ENCODE data around the gene KRT31. TPM values are rescaled to one million over a fixed set of nuclear protein-coding genes. Genes with fewer than 3 reads are reported as not detected.
A peak's percentile ranks its signal among the peaks of the same experiment; 100 is the strongest.

KRT31 gene
- total RNA-seq, 1 experiment from 2014 or later: not detected

DNA sequence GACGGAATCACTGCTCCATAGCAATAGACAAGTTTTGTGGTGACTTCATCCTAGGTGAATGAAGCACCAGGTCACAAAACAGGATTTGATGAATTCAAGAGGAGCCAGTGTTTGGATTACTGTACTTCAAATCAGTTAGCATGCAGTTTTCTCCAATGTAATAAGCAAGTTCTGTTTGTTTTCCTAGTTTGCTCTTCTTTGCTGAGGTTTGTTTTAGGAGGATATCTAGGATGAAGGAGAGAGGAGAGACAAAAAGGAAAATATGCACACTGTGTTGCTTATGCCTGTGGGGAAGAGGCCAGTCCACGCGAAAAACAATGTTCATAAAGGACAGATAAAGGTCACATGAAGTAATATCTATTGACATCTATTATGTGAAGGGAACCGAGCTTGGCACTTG, 18.0 kb upstream of the KRT31 start:
- H3K4me1 ChIP-seq: peaks cover 51% of the 10 kb centered on the region
- Mint-ChIP-seq H3K27ac (ENCODE audit: unreplicated experiment) (no peak overlapping the region), H3K4me1 (ENCODE audit: low read depth, unreplicated experiment) (peaks cover 64% of the 10 kb centered on the region), H3K4me3 (ENCODE audit: unreplicated experiment) (no peak overlapping the region), H3K9me3 (ENCODE audit: unreplicated experiment) (no peaks in the 10 kb centered on the region), H3K27me3 (ENCODE audit: insufficient read depth, unreplicated experiment) (no peaks in the 10 kb centered on the region), H3K36me3 (ENCODE audit: insufficient read depth, unreplicated experiment) (no peaks in the 10 kb centered on the region)
- intact Hi-C loops (cut with micrococcal nuclease; ENCODE audit: unreplicated experiment): loop anchor here (5.0 to 10.0 kb wide), 4 partner anchors 61 to 247 kb away; partner anchors contain the start of genes KRT19, KRT33A and KRT35
- no peaks in the 10 kb centered on the region for H3K27me3 ChIP-seq (replicated peaks; ENCODE audit: control insufficient read depth, insufficient read depth, low read length)
- CTCF ChIA-PET: interaction anchor here (0.7 to 1.5 kb wide), 7 partner anchors 24 to 638 kb away, joined by 3 to 6 read pairs (median 3); partner anchors contain the start of gene KRT33A
- no TSS peak for BruUV-seq (replicated peaks)
- no peak overlapping the region for H3K4me3 ChIP-seq (ENCODE audit: low read depth, low read length)
- no peaks in the 10 kb centered on the region for H3K9me3 ChIP-seq
- DNase-seq: no peak
- POLR2A ChIA-PET: no interaction called here
- H3K36me3 ChIP-seq (ENCODE audit: control insufficient read depth, insufficient read depth, low read length): no peaks in the 10 kb centered on the region
- no peak for TF ChIP-seq CTCF (IDR thresholded peaks at IDR 0.05; ENCODE audit: insufficient read depth in 1 of 2, low read depth in 1 of 2, low read length in 1 of 2, severe bottlenecking in 1 of 2, unreplicated experiment in 1 of 2)

GRCh38 chr17:41413982-41414381, 16.6 kb upstream of the KRT31 start:
- H3K4me3 Mint-ChIP-seq (ENCODE audit: unreplicated experiment): no peak overlapping the region
- H3K27me3 Mint-ChIP-seq (ENCODE audit: insufficient read depth, unreplicated experiment): no peaks in the 10 kb centered on the region
- ChIA-PET POLR2A (interaction anchor here (0.9 kb wide), 1 partner anchor 274 kb away, joined by 3 read pairs; the partner anchor contains the start of gene EIF1), CTCF (no interaction called here)
- BruUV-seq (replicated peaks): no TSS peak
- H3K4me1 ChIP-seq: peaks cover 51% of the 10 kb centered on the region
- H3K9me3 ChIP-seq: no peaks in the 10 kb centered on the region
- H3K4me1 Mint-ChIP-seq (ENCODE audit: low read depth, unreplicated experiment): peaks cover 64% of the 10 kb centered on the region
- H3K9me3 Mint-ChIP-seq (ENCODE audit: unreplicated experiment): no peaks in the 10 kb centered on the region
- no peaks in the 10 kb centered on the region for H3K27me3 ChIP-seq (replicated peaks; ENCODE audit: control insufficient read depth, insufficient read depth, low read length)
- intact Hi-C loops (cut with micrococcal nuclease; ENCODE audit: unreplicated experiment): loop anchor here (10.0 kb wide), 2 partner anchors 59 to 111 kb away; partner anchors contain the start of genes KRT19 and KRT33A
- TF ChIP-seq CTCF (IDR thresholded peaks at IDR 0.05; ENCODE audit: insufficient read depth in 1 of 2, low read depth in 1 of 2, low read length in 1 of 2, severe bottlenecking in 1 of 2, unreplicated experiment in 1 of 2): no peak
- H3K36me3 Mint-ChIP-seq (ENCODE audit: insufficient read depth, unreplicated experiment): no peaks in the 10 kb centered on the region
- no peaks in the 10 kb centered on the region for H3K36me3 ChIP-seq (ENCODE audit: control insufficient read depth, insufficient read depth, low read length)
- peak overlapping the region; percentile 27 for H3K27ac Mint-ChIP-seq (ENCODE audit: unreplicated experiment)
- no peak overlapping the region for H3K4me3 ChIP-seq (ENCODE audit: low read depth, low read length)
- DNase-seq: no peak

GRCh38 chr17:41413353-41413957, 16.0 kb upstream of the KRT31 start:
- intact Hi-C loops (cut with micrococcal nuclease; ENCODE audit: unreplicated experiment): loop anchor here (10.0 kb wide), 2 partner anchors 59 to 111 kb away; partner anchors contain the start of genes KRT19 and KRT33A
- no peaks in the 10 kb centered on the region for H3K27me3 Mint-ChIP-seq (ENCODE audit: insufficient read depth, unreplicated experiment)
- Histone ChIP-seq H3K4me3 (ENCODE audit: low read depth, low read length) (no peak overlapping the region), H3K4me1 (peaks cover 51% of the 10 kb centered on the region), H3K9me3 (no peaks in the 10 kb centered on the region), H3K36me3 (ENCODE audit: control insufficient read depth, insufficient read depth, low read length) (no peaks in the 10 kb centered on the region), H3K27me3 (replicated peaks; ENCODE audit: control insufficient read depth, insufficient read depth, low read length) (no peaks in the 10 kb centered on the region)
- no peaks in the 10 kb centered on the region for H3K9me3 Mint-ChIP-seq (ENCODE audit: unreplicated experiment)
- ChIA-PET POLR2A (interaction anchor here (0.9 kb wide), 1 partner anchor 275 kb away, joined by 3 read pairs; the partner anchor contains the start of gene EIF1), CTCF (interaction anchor here (0.6 to 0.7 kb wide), 2 partner anchors 58 to 135 kb away, joined by 3 read pairs; no protein-coding TSS in a partner anchor)
- TF ChIP-seq CTCF (IDR thresholded peaks at IDR 0.05; ENCODE audit: insufficient read depth in 1 of 2, low read depth in 1 of 2, low read length in 1 of 2, severe bottlenecking in 1 of 2, unreplicated experiment in 1 of 2): no peak
- H3K4me1 Mint-ChIP-seq (ENCODE audit: low read depth, unreplicated experiment): peaks cover 63% of the 10 kb centered on the region
- H3K36me3 Mint-ChIP-seq (ENCODE audit: insufficient read depth, unreplicated experiment): no peaks in the 10 kb centered on the region
- H3K4me3 Mint-ChIP-seq (ENCODE audit: unreplicated experiment): no peak overlapping the region
- no peak overlapping the region for H3K27ac Mint-ChIP-seq (ENCODE audit: unreplicated experiment)
- no peak for DNase-seq
- BruUV-seq (replicated peaks): no TSS peak
